GM12878 (cell line): ENCODE measurements around the gene ADGRE2.

Source experiments
- BHLHE40 ChIP-seq, 2 experiments: fragments of 450-650 bp in 1 of 2; IDR thresholded peaks; 2 replicates each; pipeline ENCODE4 v1.6.1; 2011 to 2017; ENCODE audit warnings: low read depth in 2 of 2, borderline replicate concordance in 1 of 2, improper control_type of control experiment in 1 of 2, low read length in 1 of 2, mild to moderate bottlenecking in 1 of 2
- EZH2 ChIP-seq: IDR thresholded peaks from 2 replicates; pipeline ENCODE4 v1.6.1; 2012; ENCODE audit warnings: low read depth, mild to moderate bottlenecking, control low read depth, inconsistent platforms, low read length, borderline replicate concordance; ENCODE audit not compliant: control insufficient read depth
- HDAC2 ChIP-seq: fragments of 200-600 bp; sonication (generic); IDR thresholded peaks from 2 replicates; pipeline ENCODE4 v1.6.1; 2017
- NFYA ChIP-seq: IDR thresholded peaks from 2 replicates; pipeline ENCODE4 v1.6.1; 2011; ENCODE audit warnings: low read depth, mild to moderate bottlenecking, low read length, improper control_type of control experiment, borderline replicate concordance
- POLR2A ChIP-seq: IDR thresholded peaks from 2 replicates; pipeline ENCODE4 v1.6.1; 2011; ENCODE audit warnings: low read depth, mild to moderate bottlenecking, low read length
- RFX5 ChIP-seq: IDR thresholded peaks from 2 replicates; pipeline ENCODE4 v1.6.1; 2011; ENCODE audit warnings: low read depth, low read length, improper control_type of control experiment
- SUPT20H ChIP-seq: IDR thresholded peaks from 2 replicates; pipeline ENCODE4 v1.6.1; 2011; ENCODE audit warnings: low read depth, mild to moderate bottlenecking, low read length, moderate library complexity, borderline replicate concordance; ENCODE audit not compliant: control insufficient read depth
- TCF3 ChIP-seq: IDR thresholded peaks from 2 replicates; pipeline ENCODE4 v1.6.1; 2012; ENCODE audit warnings: low read depth, mild to moderate bottlenecking, low read length, borderline replicate concordance; ENCODE audit not compliant: insufficient read depth
- ZBTB33 ChIP-seq: fragments of 450-650 bp; IDR thresholded peaks from 2 replicates; pipeline ENCODE4 v1.6.1; 2017; ENCODE audit warnings: mild to moderate bottlenecking
- ZNF24 ChIP-seq: fragments of 450-650 bp; IDR thresholded peaks from 2 replicates; pipeline ENCODE4 v1.6.1; 2017; ENCODE audit warnings: antibody characterized with exemption, mild to moderate bottlenecking
- TF ChIP-seq, protein P1 (sequence below), 3 experiments: IDR thresholded peaks in 2 of 3; conservative IDR thresholded peaks in 1 of 3; 2 replicates each; pipeline ENCODE4 v1.5.1; 2011; ENCODE audit warnings: low read depth in 3 of 3, low read length in 3 of 3, mild to moderate bottlenecking in 3 of 3, control low read depth in 2 of 3, moderate library complexity in 2 of 3, inconsistent platforms in 1 of 3, mixed read lengths in 1 of 3; ENCODE audit not compliant: control insufficient read depth in 2 of 3, insufficient read depth in 1 of 3; ENCODE audit errors: extremely low read depth in 1 of 3
- TF ChIP-seq, protein P2 (sequence below): IDR thresholded peaks from 2 replicates; pipeline ENCODE4 v1.6.1; 2012; ENCODE audit warnings: mild to moderate bottlenecking, low read depth, low read length

- TF ChIP-seq TCF3 (no peak), ZNF24 (no peak), HDAC2 (no peak), RFX5 (no peak), EZH2 (no peak), POLR2A (no peak), NFYA (no peak), SUPT20H (no peak), BHLHE40 (IDR thresholded peaks at IDR 0.05; ENCODE audit: borderline replicate concordance in 1 of 2, low read depth in 2 of 2, low read length in 1 of 2) (no peak), ZBTB33 (no peak)
- TF ChIP-seq, protein P1, sequence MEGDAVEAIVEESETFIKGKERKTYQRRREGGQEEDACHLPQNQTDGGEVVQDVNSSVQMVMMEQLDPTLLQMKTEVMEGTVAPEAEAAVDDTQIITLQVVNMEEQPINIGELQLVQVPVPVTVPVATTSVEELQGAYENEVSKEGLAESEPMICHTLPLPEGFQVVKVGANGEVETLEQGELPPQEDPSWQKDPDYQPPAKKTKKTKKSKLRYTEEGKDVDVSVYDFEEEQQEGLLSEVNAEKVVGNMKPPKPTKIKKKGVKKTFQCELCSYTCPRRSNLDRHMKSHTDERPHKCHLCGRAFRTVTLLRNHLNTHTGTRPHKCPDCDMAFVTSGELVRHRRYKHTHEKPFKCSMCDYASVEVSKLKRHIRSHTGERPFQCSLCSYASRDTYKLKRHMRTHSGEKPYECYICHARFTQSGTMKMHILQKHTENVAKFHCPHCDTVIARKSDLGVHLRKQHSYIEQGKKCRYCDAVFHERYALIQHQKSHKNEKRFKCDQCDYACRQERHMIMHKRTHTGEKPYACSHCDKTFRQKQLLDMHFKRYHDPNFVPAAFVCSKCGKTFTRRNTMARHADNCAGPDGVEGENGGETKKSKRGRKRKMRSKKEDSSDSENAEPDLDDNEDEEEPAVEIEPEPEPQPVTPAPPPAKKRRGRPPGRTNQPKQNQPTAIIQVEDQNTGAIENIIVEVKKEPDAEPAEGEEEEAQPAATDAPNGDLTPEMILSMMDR (IDR thresholded peaks at IDR 0.05 in 2 of 3, conservative IDR thresholded peaks at IDR 0.05 in 1 of 3; ENCODE audit: control insufficient read depth in 2 of 3, extremely low read depth in 1 of 3, insufficient read depth in 1 of 3, low read depth in 3 of 3, low read length in 3 of 3) = no peak
- TF ChIP-seq, protein P2, sequence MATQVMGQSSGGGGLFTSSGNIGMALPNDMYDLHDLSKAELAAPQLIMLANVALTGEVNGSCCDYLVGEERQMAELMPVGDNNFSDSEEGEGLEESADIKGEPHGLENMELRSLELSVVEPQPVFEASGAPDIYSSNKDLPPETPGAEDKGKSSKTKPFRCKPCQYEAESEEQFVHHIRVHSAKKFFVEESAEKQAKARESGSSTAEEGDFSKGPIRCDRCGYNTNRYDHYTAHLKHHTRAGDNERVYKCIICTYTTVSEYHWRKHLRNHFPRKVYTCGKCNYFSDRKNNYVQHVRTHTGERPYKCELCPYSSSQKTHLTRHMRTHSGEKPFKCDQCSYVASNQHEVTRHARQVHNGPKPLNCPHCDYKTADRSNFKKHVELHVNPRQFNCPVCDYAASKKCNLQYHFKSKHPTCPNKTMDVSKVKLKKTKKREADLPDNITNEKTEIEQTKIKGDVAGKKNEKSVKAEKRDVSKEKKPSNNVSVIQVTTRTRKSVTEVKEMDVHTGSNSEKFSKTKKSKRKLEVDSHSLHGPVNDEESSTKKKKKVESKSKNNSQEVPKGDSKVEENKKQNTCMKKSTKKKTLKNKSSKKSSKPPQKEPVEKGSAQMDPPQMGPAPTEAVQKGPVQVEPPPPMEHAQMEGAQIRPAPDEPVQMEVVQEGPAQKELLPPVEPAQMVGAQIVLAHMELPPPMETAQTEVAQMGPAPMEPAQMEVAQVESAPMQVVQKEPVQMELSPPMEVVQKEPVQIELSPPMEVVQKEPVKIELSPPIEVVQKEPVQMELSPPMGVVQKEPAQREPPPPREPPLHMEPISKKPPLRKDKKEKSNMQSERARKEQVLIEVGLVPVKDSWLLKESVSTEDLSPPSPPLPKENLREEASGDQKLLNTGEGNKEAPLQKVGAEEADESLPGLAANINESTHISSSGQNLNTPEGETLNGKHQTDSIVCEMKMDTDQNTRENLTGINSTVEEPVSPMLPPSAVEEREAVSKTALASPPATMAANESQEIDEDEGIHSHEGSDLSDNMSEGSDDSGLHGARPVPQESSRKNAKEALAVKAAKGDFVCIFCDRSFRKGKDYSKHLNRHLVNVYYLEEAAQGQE = no peak
Measured at GRCh38 chr19:14695471-14695870, 82.9 kb downstream of the ADGRE2 start.
